ENCODE measurements around the gene MTG2.
A peak's percentile ranks its signal among the peaks of the same experiment; 100 is the strongest.

The MTG2 gene

GRCh38 chr20:62164879-62165761 lies 17.7 kb upstream of the MTG2 start (continued):
- TF ChIP-seq ZNF600 (tag by site-specific recombination; IDR thresholded peaks at IDR 0.05), result peak; percentile 87

GRCh38 chr20:62165762-62166399 lies 16.9 kb upstream of the MTG2 start:
- Histone ChIP-seq H3K27ac (ENCODE audit: extremely low read depth, low read depth, low read length) (no peak overlapping the region), H3K36me3 (ENCODE audit: control insufficient read depth in 2 of 2, insufficient read depth in 1 of 2, low read length in 2 of 2) (peaks cover 0 to 67% of the 10 kb centered on the region in 2 experiments; a peak in 2 of 3 replicates), H3K4me1 (ENCODE audit: control insufficient read depth, insufficient read depth, low read length) (no peaks in the 10 kb centered on the region), H3K9me3 (ENCODE audit: control insufficient read depth, insufficient read depth, low read depth, low read length) (no peaks in the 10 kb centered on the region), H3K4me3 (ENCODE audit: low read depth, low read length) (no peak overlapping the region)
- POLR2A ChIA-PET, result no interaction called here
- CTCF ChIA-PET, result interaction anchor here (1.2 to 1.5 kb wide), 2 partner anchors 9 to 10 kb away, joined by 3 to 6 read pairs; no protein-coding TSS in a partner anchor
- peak; percentile 1; the same call in 1 of the 2 replicates for TF ChIP-seq ZNF600 (tag by site-specific recombination; IDR thresholded peaks at IDR 0.05)
- TF ChIP-seq ZNF514 (tag by site-specific recombination; IDR thresholded peaks at IDR 0.05), result no peak
- TF ChIP-seq ZNF274 (IDR thresholded peaks at IDR 0.05; ENCODE audit: low read length), result no peak
- no peak for TF ChIP-seq ZNF274 (tag by site-specific recombination; IDR thresholded peaks at IDR 0.05; ENCODE audit: borderline replicate concordance)
- peak; percentile 19; the same call in 1 of the 2 replicates for TF ChIP-seq SP2 (tag by site-specific recombination; IDR thresholded peaks at IDR 0.05)
- peak; percentile 72; the same call in 1 of the 2 replicates for TF ChIP-seq KLF17 (tag by site-specific recombination; IDR thresholded peaks at IDR 0.05)
- peak; percentile 16; the same call in 1 of the 2 replicates for TF ChIP-seq ZNF76 (tag by site-specific recombination; IDR thresholded peaks at IDR 0.05; ENCODE audit: borderline replicate concordance, low read depth)
- no peak for TF ChIP-seq ZNF473 (tag by site-specific recombination; IDR thresholded peaks at IDR 0.05)
- TF ChIP-seq PBX3 (CRISPR knock-in tag; IDR thresholded peaks at IDR 0.05), result no peak
- no peak for TF ChIP-seq ZNF830 (tag by site-specific recombination; IDR thresholded peaks at IDR 0.05; ENCODE audit: low read depth)
- no peak for TF ChIP-seq ZNF48 (tag by site-specific recombination; IDR thresholded peaks at IDR 0.05)
- 0 out of 2 replicates have a peak, but pooled peaks have one; percentile 33 for TF ChIP-seq WT1 (tag by site-specific recombination; IDR thresholded peaks at IDR 0.05)
- TF ChIP-seq SP7 (tag by site-specific recombination; IDR thresholded peaks at IDR 0.05), result peak; percentile 37; the same call in 1 of the 2 replicates
- no peak for TF ChIP-seq ZNF610 (tag by site-specific recombination; IDR thresholded peaks at IDR 0.05; ENCODE audit: borderline replicate concordance)
- peak; percentile 75 for TF ChIP-seq PATZ1 (tag by site-specific recombination; IDR thresholded peaks at IDR 0.05)
- peak; percentile 24; the same call in 1 of the 2 replicates for TF ChIP-seq ZNF324 (tag by site-specific recombination; IDR thresholded peaks at IDR 0.05)
- no peak for TF ChIP-seq ZNF530 (tag by site-specific recombination; IDR thresholded peaks at IDR 0.05; ENCODE audit: low read depth)
- TF ChIP-seq SALL2 (tag by site-specific recombination; IDR thresholded peaks at IDR 0.05; ENCODE audit: borderline replicate concordance), result no peak
- no peak for TF ChIP-seq KLF16 (tag by site-specific recombination; IDR thresholded peaks at IDR 0.05)
- no peak for TF ChIP-seq ZNF18 (tag by site-specific recombination; IDR thresholded peaks at IDR 0.05)
- TF ChIP-seq REST (tag by site-specific recombination; IDR thresholded peaks at IDR 0.05), result no peak
- no peak for TF ChIP-seq ZNF677 (tag by site-specific recombination; IDR thresholded peaks at IDR 0.05)
- TF ChIP-seq ZNF843 (tag by site-specific recombination; IDR thresholded peaks at IDR 0.05), result no peak
- 0 out of 2 replicates have a peak, but pooled peaks have one; percentile 17 for TF ChIP-seq KLF8 (tag by site-specific recombination; IDR thresholded peaks at IDR 0.05)
- no peak for TF ChIP-seq TRIM28 (IDR thresholded peaks at IDR 0.05; ENCODE audit: borderline replicate concordance, low read length)
